Measurements from ENCODE around the gene PLPPR3. TPM values are rescaled to one million over a fixed set of nuclear protein-coding genes. Genes with fewer than 3 reads are reported as not detected.
"Not testable (repeated sequence)": the region's sequence is repeated elsewhere in the genome, so short reads cannot be mapped to it uniquely, and the experiment has no call there.

PLPPR3 gene
- total and polyA plus RNA-seq, 2 donors = 0.16 to 0.19 TPM

DNA sequence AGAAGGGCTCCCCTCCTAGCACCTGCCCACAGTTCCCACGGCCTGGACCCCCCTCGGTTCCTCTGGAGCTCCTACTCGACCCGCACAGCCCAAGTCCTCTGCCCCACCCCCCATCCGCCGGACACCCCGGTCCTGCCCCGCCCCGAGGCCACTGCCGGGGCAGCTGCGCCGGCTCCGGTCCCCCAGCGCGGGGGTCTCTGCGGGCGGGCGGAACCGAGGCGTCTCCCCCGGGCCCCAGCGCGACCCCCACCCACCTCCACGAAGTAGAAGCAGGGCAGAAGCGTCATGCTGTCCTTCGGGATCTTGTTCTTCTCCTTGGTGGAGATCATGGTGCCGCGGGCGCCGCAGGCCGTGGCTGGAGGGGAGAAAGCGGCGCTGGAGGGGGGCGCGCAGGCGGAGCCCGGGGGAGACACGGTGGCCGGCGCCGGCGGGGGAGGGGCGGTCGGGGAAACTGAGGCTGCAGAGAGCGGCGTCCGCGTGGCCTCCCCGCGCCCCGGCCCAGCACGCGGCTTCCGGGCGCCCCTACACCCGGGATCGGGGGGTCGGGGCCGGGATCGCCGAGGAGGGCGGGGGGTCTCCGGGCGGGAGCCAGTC lies 427 bp downstream of the PLPPR3 start:
- Histone ChIP-seq H3K4me1 (ENCODE audit: control insufficient read depth in 2 of 2, insufficient read depth in 2 of 2, low read length in 2 of 2) (no peaks in the 10 kb centered on the region), H3K27ac (ENCODE audit: low read depth in 1 of 2, low read length in 1 of 2) (no peak overlapping the region), H3K27me3 (ENCODE audit: control insufficient read depth in 2 of 2, insufficient read depth in 1 of 2, low read length in 1 of 2) (peaks cover 28 to 65% of the 10 kb centered on the region in 2 donors), H3K4me3 (ENCODE audit: low read length in 2 of 2) (no peak overlapping the region), H3K36me3 (ENCODE audit: control insufficient read depth in 2 of 2, insufficient read depth in 2 of 2, low read length in 1 of 2) (no peaks in the 10 kb centered on the region), H3K9me3 (ENCODE audit: control insufficient read depth in 2 of 2, insufficient read depth in 1 of 2, low read length in 1 of 2) (no peaks in the 10 kb centered on the region)
- DNase-seq (ENCODE audit: low read depth in 6 of 9, low spot score in 9 of 9) = no peak
- 3% methylated on average over 64 of the region's 64 CpGs for WGBS

GRCh38 chr19:820212-820611 lies 1.5 kb downstream of the PLPPR3 start:
- H3K27ac ChIP-seq (ENCODE audit: low read depth in 1 of 2, low read length in 1 of 2); H3K4me1 ChIP-seq (ENCODE audit: control insufficient read depth in 2 of 2, insufficient read depth in 2 of 2, low read length in 2 of 2); H3K36me3 ChIP-seq (ENCODE audit: control insufficient read depth in 2 of 2, insufficient read depth in 2 of 2, low read length in 1 of 2); H3K9me3 ChIP-seq (ENCODE audit: control insufficient read depth in 2 of 2, insufficient read depth in 1 of 2, low read length in 1 of 2); H3K4me3 ChIP-seq (ENCODE audit: low read length in 2 of 2); DNase-seq (ENCODE audit: low read depth in 6 of 9, low spot score in 9 of 9): not testable (repeated sequence)
- WGBS = 87% methylated on average over 5 of the region's 5 CpGs
- H3K27me3 ChIP-seq (ENCODE audit: control insufficient read depth in 2 of 2, insufficient read depth in 1 of 2, low read length in 1 of 2) = peaks cover 28 to 56% of the 10 kb centered on the region in 2 donors

- no peaks in the 10 kb centered on the region for H3K4me1 ChIP-seq (ENCODE audit: control insufficient read depth in 2 of 2, insufficient read depth in 2 of 2, low read length in 2 of 2)
- DNase-seq (ENCODE audit: low read depth in 6 of 9, low spot score in 9 of 9) = no peak
- H3K4me3 ChIP-seq (ENCODE audit: low read length in 2 of 2) = no peak overlapping the region
- H3K27ac ChIP-seq (ENCODE audit: low read depth in 1 of 2, low read length in 1 of 2) = no peak overlapping the region
- WGBS = 92% methylated on average over 2 of the region's 2 CpGs
- peaks cover 2 to 4% of the 10 kb centered on the region in 2 donors for H3K9me3 ChIP-seq (ENCODE audit: control insufficient read depth in 2 of 2, insufficient read depth in 1 of 2, low read length in 1 of 2)
- peaks cover 9 to 21% of the 10 kb centered on the region in 2 donors for H3K27me3 ChIP-seq (ENCODE audit: control insufficient read depth in 2 of 2, insufficient read depth in 1 of 2, low read length in 1 of 2)
- H3K36me3 ChIP-seq (ENCODE audit: control insufficient read depth in 2 of 2, insufficient read depth in 2 of 2, low read length in 1 of 2) = peaks cover 7 to 30% of the 10 kb centered on the region in 2 donors
These were observed 5.3 kb downstream of the PLPPR3 start for GRCh38 chr19:816500-816857.

GRCh38 chr19:815775-816499 lies 5.8 kb downstream of the PLPPR3 start:
- Histone ChIP-seq H3K9me3 (ENCODE audit: control insufficient read depth in 2 of 2, insufficient read depth in 1 of 2, low read length in 1 of 2) (peaks cover 3 to 5% of the 10 kb centered on the region in 2 donors), H3K27me3 (ENCODE audit: control insufficient read depth in 2 of 2, insufficient read depth in 1 of 2, low read length in 1 of 2) (peaks cover 3 to 16% of the 10 kb centered on the region in 2 donors), H3K36me3 (ENCODE audit: control insufficient read depth in 2 of 2, insufficient read depth in 2 of 2, low read length in 1 of 2) (peaks cover 12 to 35% of the 10 kb centered on the region in 2 donors), H3K4me1 (ENCODE audit: control insufficient read depth in 2 of 2, insufficient read depth in 2 of 2, low read length in 2 of 2) (no peaks in the 10 kb centered on the region), H3K4me3 (ENCODE audit: low read length in 2 of 2) (no peak overlapping the region), H3K27ac (ENCODE audit: low read depth in 1 of 2, low read length in 1 of 2) (no peak overlapping the region)
- no peak for DNase-seq (ENCODE audit: low read depth in 6 of 9, low spot score in 9 of 9)
- WGBS = 93% methylated on average over 13 of the region's 13 CpGs

GRCh38 chr19:815079-815774 lies 6.5 kb downstream of the PLPPR3 start:
- Histone ChIP-seq H3K9me3 (ENCODE audit: control insufficient read depth in 2 of 2, insufficient read depth in 1 of 2, low read length in 1 of 2) (peaks cover 3 to 5% of the 10 kb centered on the region in 2 donors), H3K36me3 (ENCODE audit: control insufficient read depth in 2 of 2, insufficient read depth in 2 of 2, low read length in 1 of 2) (peaks cover 19 to 42% of the 10 kb centered on the region in 2 donors), H3K27ac (ENCODE audit: low read depth in 1 of 2, low read length in 1 of 2) (no peak overlapping the region), H3K27me3 (ENCODE audit: control insufficient read depth in 2 of 2, insufficient read depth in 1 of 2, low read length in 1 of 2) (peaks cover 0 to 8% of the 10 kb centered on the region in 2 donors), H3K4me3 (ENCODE audit: low read length in 2 of 2) (no peak overlapping the region), H3K4me1 (ENCODE audit: control insufficient read depth in 2 of 2, insufficient read depth in 2 of 2, low read length in 2 of 2) (no peaks in the 10 kb centered on the region)
- 97% methylated on average over 47 of the region's 47 CpGs for WGBS
- no peak for DNase-seq (ENCODE audit: low read depth in 6 of 9, low spot score in 9 of 9)

DNA sequence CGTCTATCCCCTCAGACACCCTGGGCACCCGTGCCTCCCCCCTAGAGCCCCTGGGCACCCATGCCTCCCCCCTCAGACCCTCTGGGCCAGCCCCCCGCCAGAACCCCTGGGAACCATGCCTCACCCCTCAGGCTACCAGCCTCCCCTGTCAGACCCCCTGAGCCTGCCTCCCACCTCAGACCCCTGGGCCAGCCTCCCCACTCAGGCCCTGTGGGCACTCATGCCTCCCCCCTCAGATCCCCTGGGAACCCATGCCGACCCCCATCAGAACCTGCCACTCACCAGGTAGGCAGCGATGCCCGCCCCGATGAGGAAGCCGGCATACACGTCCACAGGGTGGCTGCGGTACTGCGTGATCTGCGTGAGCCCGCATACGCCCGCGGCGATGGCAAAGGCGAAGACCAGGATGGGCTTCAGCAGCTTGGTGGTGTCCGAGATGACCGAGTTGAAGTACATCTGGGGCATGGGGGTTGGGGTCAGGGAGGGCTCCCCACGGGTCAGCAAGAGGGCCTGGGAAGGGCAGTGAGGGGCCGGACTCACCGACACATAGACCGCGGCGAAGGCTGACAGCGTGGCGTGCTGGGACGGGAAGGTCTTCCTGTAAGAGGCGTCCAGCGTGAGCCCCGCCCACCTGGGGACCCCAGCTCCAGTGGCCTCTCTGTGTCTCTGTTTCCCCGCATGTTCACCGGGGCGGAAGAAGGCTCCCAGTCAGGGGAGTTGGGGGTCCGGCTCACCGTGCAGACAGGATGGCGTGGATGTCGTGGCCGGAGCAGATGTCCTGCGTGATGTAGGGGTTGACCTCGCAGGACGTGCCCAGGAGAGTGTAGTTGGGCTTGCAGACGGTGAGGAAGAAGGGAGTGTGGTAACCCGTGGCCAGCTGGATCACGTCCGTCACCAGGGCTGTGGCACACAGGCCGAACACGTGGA lies 7.3 kb downstream of the PLPPR3 start:
- no peaks in the 10 kb centered on the region for H3K4me1 ChIP-seq (ENCODE audit: control insufficient read depth in 2 of 2, insufficient read depth in 2 of 2, low read length in 2 of 2)
- WGBS = 95% methylated on average over 49 of the region's 49 CpGs
- H3K27ac ChIP-seq (ENCODE audit: low read depth in 1 of 2, low read length in 1 of 2) = no peak overlapping the region
- no peak overlapping the region for H3K4me3 ChIP-seq (ENCODE audit: low read length in 2 of 2)
- H3K9me3 ChIP-seq (ENCODE audit: control insufficient read depth in 2 of 2, insufficient read depth in 1 of 2, low read length in 1 of 2) = peaks cover 3 to 5% of the 10 kb centered on the region in 2 donors
- peaks cover 27 to 50% of the 10 kb centered on the region in 2 donors for H3K36me3 ChIP-seq (ENCODE audit: control insufficient read depth in 2 of 2, insufficient read depth in 2 of 2, low read length in 1 of 2)
- DNase-seq (ENCODE audit: low read depth in 6 of 9, low spot score in 9 of 9) = no peak
- H3K27me3 ChIP-seq (ENCODE audit: control insufficient read depth in 2 of 2, insufficient read depth in 1 of 2, low read length in 1 of 2) = peaks cover 0 to under 1% of the 10 kb centered on the region in 2 donors

DNA sequence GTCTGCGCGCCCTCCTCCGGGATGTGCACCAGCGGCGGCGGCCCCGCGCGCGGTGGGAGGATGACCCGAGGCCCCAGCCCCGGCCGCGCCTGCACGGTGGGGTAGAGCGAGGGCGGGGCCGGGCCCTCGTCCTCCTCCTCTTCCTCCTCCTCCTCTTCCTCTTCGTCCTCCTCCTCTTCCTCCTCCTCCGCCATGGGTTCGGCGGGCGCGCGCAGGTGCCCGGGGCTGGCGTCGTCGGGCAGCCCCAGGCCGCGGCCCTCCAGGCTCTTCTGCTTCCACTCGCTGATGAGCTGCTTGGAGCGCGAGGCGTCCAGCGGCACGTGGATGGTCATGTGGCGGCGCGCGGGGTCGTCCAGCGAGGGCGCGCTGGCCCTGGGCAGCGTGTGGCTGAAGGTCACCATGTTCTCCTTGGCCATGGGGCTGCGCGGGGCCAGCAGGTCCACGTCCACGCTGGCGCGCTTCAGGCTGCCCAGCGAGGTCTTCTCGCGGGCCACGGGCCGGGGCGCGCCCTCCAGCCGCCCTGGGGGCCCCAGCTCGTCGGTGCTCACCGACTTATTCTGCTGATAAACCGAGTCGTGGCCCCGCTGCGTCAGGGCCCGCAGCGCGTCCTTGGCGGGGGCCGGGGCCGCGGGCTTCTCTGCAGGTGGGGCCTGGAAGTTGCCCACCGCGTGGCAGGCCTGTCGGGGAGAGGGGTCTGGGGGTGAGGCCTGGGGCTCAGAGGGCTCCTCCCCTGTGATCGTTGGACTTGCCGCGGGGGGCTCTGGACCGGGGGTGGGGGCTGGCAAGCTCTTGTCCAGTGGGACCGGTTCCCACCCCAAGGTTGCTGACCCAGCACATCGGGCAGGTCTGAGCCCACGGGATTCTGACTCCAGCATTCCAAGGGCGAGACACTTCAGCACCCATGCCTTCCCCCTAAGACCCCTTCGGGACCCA lies 8.3 kb downstream of the PLPPR3 start:
- no peak for DNase-seq (ENCODE audit: low read depth in 6 of 9, low spot score in 9 of 9)
- H3K4me1 ChIP-seq (ENCODE audit: control insufficient read depth in 2 of 2, insufficient read depth in 2 of 2, low read length in 2 of 2) = no peaks in the 10 kb centered on the region
- no peak overlapping the region for H3K4me3 ChIP-seq (ENCODE audit: low read length in 2 of 2)
- H3K27me3 ChIP-seq (ENCODE audit: control insufficient read depth in 2 of 2, insufficient read depth in 1 of 2, low read length in 1 of 2) = no peaks in the 10 kb centered on the region
- WGBS = 98% methylated on average over 87 of the region's 87 CpGs
- H3K36me3 ChIP-seq (ENCODE audit: control insufficient read depth in 2 of 2, insufficient read depth in 2 of 2, low read length in 1 of 2) = peaks cover 35 to 60% of the 10 kb centered on the region in 2 donors
- H3K9me3 ChIP-seq (ENCODE audit: control insufficient read depth in 2 of 2, insufficient read depth in 1 of 2, low read length in 1 of 2) = peaks cover 3 to 5% of the 10 kb centered on the region in 2 donors
- H3K27ac ChIP-seq (ENCODE audit: low read depth in 1 of 2, low read length in 1 of 2) = no peak overlapping the region

DNA sequence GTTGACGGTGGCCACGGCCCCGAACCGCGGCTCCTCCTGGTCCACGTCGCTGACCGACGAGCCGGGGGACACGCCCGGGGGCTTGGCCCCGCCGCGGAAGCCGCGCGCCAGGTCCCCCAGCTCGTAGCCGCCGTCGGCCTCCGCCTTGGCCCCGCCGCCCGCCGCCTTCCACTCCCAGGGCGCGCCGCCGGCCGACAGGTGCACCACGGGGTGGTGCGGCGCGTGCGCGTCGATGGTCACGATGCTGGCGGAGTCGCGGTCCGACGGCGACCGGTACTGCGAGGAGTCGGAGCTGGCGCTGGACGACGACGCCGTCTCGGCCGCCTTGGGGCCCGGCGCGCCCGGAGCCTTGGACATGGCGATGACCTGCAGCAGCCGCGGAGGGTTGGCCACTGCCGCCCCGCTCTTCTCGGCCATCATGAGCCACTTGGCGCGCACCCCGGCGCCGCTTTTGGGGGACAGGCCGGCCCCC lies 9.0 kb downstream of the PLPPR3 start:
- no peak for DNase-seq (ENCODE audit: low read depth in 6 of 9, low spot score in 9 of 9)
- WGBS = 98% methylated on average over 72 of the region's 72 CpGs
- Histone ChIP-seq H3K4me1 (ENCODE audit: control insufficient read depth in 2 of 2, insufficient read depth in 2 of 2, low read length in 2 of 2) (no peaks in the 10 kb centered on the region), H3K27me3 (ENCODE audit: control insufficient read depth in 2 of 2, insufficient read depth in 1 of 2, low read length in 1 of 2) (no peaks in the 10 kb centered on the region), H3K9me3 (ENCODE audit: control insufficient read depth in 2 of 2, insufficient read depth in 1 of 2, low read length in 1 of 2) (peaks cover 3 to 5% of the 10 kb centered on the region in 2 donors), H3K36me3 (ENCODE audit: control insufficient read depth in 2 of 2, insufficient read depth in 2 of 2, low read length in 1 of 2) (peaks cover 42 to 67% of the 10 kb centered on the region in 2 donors), H3K4me3 (ENCODE audit: low read length in 2 of 2) (no peak overlapping the region), H3K27ac (ENCODE audit: low read depth in 1 of 2, low read length in 1 of 2) (no peak overlapping the region)

Data from thymus (tissue), 11 donors.